Hepatocyte (in vitro differentiated cells): ENCODE results near the gene SHC3.

Source experiments
- EZH2 ChIP-seq: fragments of 200-600 bp; sonication (generic); IDR thresholded peaks from 2 replicates; pipeline ENCODE4 v1.6.1; 2016; ENCODE audit warnings: antibody characterized with exemption, mild to moderate bottlenecking, borderline replicate concordance
- TF ChIP-seq, protein P1 (sequence below): fragments of 200-600 bp; sonication (generic); IDR thresholded peaks from 2 replicates; pipeline ENCODE4 v1.5.1; 2016; ENCODE audit warnings: antibody characterized with exemption, mild to moderate bottlenecking; ENCODE audit not compliant: poor library complexity

GRCh38 chr9:89109666-89110065 is 69.0 kb downstream of the SHC3 start:
- TF ChIP-seq, protein P1, sequence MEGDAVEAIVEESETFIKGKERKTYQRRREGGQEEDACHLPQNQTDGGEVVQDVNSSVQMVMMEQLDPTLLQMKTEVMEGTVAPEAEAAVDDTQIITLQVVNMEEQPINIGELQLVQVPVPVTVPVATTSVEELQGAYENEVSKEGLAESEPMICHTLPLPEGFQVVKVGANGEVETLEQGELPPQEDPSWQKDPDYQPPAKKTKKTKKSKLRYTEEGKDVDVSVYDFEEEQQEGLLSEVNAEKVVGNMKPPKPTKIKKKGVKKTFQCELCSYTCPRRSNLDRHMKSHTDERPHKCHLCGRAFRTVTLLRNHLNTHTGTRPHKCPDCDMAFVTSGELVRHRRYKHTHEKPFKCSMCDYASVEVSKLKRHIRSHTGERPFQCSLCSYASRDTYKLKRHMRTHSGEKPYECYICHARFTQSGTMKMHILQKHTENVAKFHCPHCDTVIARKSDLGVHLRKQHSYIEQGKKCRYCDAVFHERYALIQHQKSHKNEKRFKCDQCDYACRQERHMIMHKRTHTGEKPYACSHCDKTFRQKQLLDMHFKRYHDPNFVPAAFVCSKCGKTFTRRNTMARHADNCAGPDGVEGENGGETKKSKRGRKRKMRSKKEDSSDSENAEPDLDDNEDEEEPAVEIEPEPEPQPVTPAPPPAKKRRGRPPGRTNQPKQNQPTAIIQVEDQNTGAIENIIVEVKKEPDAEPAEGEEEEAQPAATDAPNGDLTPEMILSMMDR: no peak
- TF ChIP-seq EZH2: no peak
